ENCODE results near the gene C5orf15.

GRCh38 chr5:133925269-133925668 is 43.2 kb downstream of the C5orf15 start:
- TF ChIP-seq CTCF (IDR thresholded peaks at IDR 0.05), result no peak
- TF ChIP-seq POLR2A (IDR thresholded peaks at IDR 0.05), result no peak
